Right atrium auricular region (tissue), 2 donors: Measurements from ENCODE around the gene ARHGAP6. TPM values are rescaled to one million over a fixed set of nuclear protein-coding genes. Genes with fewer than 3 reads are reported as not detected.
"Not testable (repeated sequence)": the region's sequence is repeated elsewhere in the genome, so short reads cannot be mapped to it uniquely, and the experiment has no call there.

Source experiments
- DNase-seq: peaks from one replicate; pipeline ENCODE4 v3.0.0-alpha.2; 2019; ENCODE audit warnings: low spot score
- H3K27ac ChIP-seq, 2 donors: fragments of 200-600 bp; sonication (generic); 1 replicate in 1 of 2; 2 replicates in 1 of 2; pipeline ENCODE4 v1.5.1; 2016 to 2019
- H3K27me3 ChIP-seq, 2 donors: fragments of 200-600 bp; sonication (generic); one replicate each; pipeline versions ENCODE4 v1.5.1 to v1.6.0; 2017 to 2019
- H3K36me3 ChIP-seq: fragments of 200-600 bp; sonication (generic); one replicate; pipeline ENCODE4 v1.5.1; 2016
- H3K4me1 ChIP-seq, 2 donors: fragments of 200-600 bp; sonication (generic); one replicate each; pipeline versions ENCODE4 v1.5.1 to v1.6.0; 2017 to 2019
- H3K4me3 ChIP-seq, 2 donors: fragments of 200-600 bp; sonication (generic); 1 replicate in 1 of 2; 2 replicates in 1 of 2; pipeline ENCODE4 v1.5.1; 2017 to 2019; ENCODE audit warnings: mild to moderate bottlenecking in 1 of 2, moderate library complexity in 1 of 2
- H3K9me3 ChIP-seq, 2 donors: fragments of 200-600 bp; sonication (generic); one replicate each; pipeline ENCODE4 v1.5.1; 2019
- CTCF ChIP-seq, 2 donors: fragments of 200-600 bp; sonication (generic); IDR thresholded peaks; one replicate each; pipeline ENCODE4 v1.5.1; 2019; ENCODE audit warnings: antibody characterized with exemption in 2 of 2
- total RNA-seq, 2 donors: library from RNA; depleted of rRNA; stranded (reverse); fragments of >200 nt; gene quantifications; one replicate each; pipeline ENCODE4 v1.1.0, GENCODE V29; 2016

The ARHGAP6 gene
- total RNA-seq, 2 donors from 2014 or later = 5.1 to 9.4 TPM

GRCh38 chrX:11504234-11504633, 161.5 kb downstream of the ARHGAP6 start:
- no peak overlapping the region for H3K27ac ChIP-seq
- H3K27me3 ChIP-seq = no peaks in the 10 kb centered on the region
- no peaks in the 10 kb centered on the region for H3K36me3 ChIP-seq
- H3K9me3 ChIP-seq = no peaks in the 10 kb centered on the region
- H3K4me3 ChIP-seq = no peak overlapping the region
- no peak for TF ChIP-seq CTCF (IDR thresholded peaks at IDR 0.05)
- DNase-seq = no peak
- H3K4me1 ChIP-seq = no peaks in the 10 kb centered on the region

GRCh38 chrX:11499076-11500044, 166.4 kb downstream of the ARHGAP6 start:
- H3K4me1 ChIP-seq = no peaks in the 10 kb centered on the region
- H3K4me3 ChIP-seq = no peak overlapping the region
- H3K27ac ChIP-seq = no peak overlapping the region
- no peaks in the 10 kb centered on the region for H3K27me3 ChIP-seq
- TF ChIP-seq CTCF (IDR thresholded peaks at IDR 0.05) = no peak
- H3K9me3 ChIP-seq = peaks cover 0 to 6% of the 10 kb centered on the region in 2 donors
- H3K36me3 ChIP-seq = no peaks in the 10 kb centered on the region
- no peak for DNase-seq

GRCh38 chrX:11491375-11491774, 174.3 kb downstream of the ARHGAP6 start:
- H3K9me3 ChIP-seq, H3K27ac ChIP-seq, H3K4me3 ChIP-seq, H3K27me3 ChIP-seq, H3K36me3 ChIP-seq, H3K4me1 ChIP-seq, DNase-seq: not testable (repeated sequence)

- Histone ChIP-seq H3K27me3 (no peaks in the 10 kb centered on the region), H3K4me1 (no peaks in the 10 kb centered on the region), H3K4me3 (no peak overlapping the region), H3K9me3 (no peaks in the 10 kb centered on the region), H3K36me3 (no peaks in the 10 kb centered on the region), H3K27ac (no peak overlapping the region)
- no peak for TF ChIP-seq CTCF (IDR thresholded peaks at IDR 0.05)
- DNase-seq = no peak
Measured at GRCh38 chrX:11484290-11484689, 181.4 kb downstream of the ARHGAP6 start.

- no peaks in the 10 kb centered on the region for H3K4me1 ChIP-seq
- no peak for DNase-seq
- no peak overlapping the region for H3K27ac ChIP-seq
- H3K4me3 ChIP-seq = no peak overlapping the region
- no peaks in the 10 kb centered on the region for H3K36me3 ChIP-seq
- H3K9me3 ChIP-seq = no peaks in the 10 kb centered on the region
- H3K27me3 ChIP-seq = no peaks in the 10 kb centered on the region
- TF ChIP-seq CTCF (IDR thresholded peaks at IDR 0.05) = no peak
Measured at GRCh38 chrX:11481035-11481434, 184.7 kb downstream of the ARHGAP6 start.

- Histone ChIP-seq H3K4me1 (no peaks in the 10 kb centered on the region), H3K27ac (no peak overlapping the region), H3K4me3 (no peak overlapping the region), H3K27me3 (no peaks in the 10 kb centered on the region), H3K36me3 (no peaks in the 10 kb centered on the region), H3K9me3 (no peaks in the 10 kb centered on the region)
- TF ChIP-seq CTCF (IDR thresholded peaks at IDR 0.05) = no peak
- no peak for DNase-seq
Measured at GRCh38 chrX:11480626-11481025, 185.1 kb downstream of the ARHGAP6 start.
